ENCODE results near the gene SYVN1. TPM values are rescaled to one million over a fixed set of nuclear protein-coding genes. Genes with fewer than 3 reads are reported as not detected.

Gene SYVN1
- total RNA-seq, 1 experiment from 2014 or later, result 45.9 TPM

GRCh38 chr11:65113361-65113756 is 21.0 kb downstream of the SYVN1 start (continued):
- TF ChIP-seq REST (IDR thresholded peaks at IDR 0.05; ENCODE audit: low read depth), result no peak
- no peak for TF ChIP-seq EGR1 (IDR thresholded peaks at IDR 0.05; ENCODE audit: low read depth)
- no peak for TF ChIP-seq SIN3A (IDR thresholded peaks at IDR 0.05; ENCODE audit: low read depth)

DNA sequence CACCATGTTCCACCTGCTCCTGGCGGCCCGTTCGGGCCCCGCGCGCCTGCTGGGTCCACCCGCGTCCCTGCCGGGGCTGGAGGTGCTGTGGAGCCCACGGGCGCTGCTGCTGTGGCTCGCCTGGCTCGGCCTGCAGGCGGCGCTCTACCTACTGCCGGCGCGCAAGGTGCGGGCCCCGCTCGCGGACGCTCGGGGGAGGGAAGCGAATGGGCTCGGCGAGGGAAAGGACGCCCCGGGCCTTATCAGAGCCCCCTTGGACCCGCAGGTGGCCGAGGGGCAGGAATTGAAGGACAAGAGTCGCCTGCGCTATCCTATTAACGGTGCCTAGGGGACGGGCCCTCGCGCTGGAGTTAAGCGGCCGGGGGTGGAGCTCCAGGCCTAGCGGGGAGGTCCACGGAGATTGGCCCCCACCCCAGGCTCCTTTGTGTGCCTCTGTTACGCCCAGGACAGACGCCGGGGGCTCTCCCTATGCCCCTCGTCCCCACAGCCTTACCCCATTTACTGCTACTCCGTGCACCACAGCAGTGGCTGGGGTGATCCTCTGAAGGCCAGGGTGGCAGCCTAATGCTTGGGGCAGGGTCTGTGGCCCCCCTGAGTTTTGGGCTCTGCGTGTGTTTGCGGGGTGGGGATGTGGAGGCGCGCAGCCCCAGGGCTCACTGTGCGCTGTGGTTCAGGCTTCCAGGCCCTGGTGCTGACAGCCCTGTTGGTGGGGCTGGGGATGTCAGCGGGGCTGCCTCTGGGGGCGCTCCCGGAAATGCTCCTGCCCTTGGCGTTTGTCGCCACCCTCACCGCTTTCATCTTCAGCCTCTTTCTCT is 21.6 kb downstream of the SYVN1 start:
- Histone ChIP-seq H2AFZ (ENCODE audit: low read depth, low read length, poor library complexity, severe bottlenecking) (no peak overlapping the region), H3K4me2 (ENCODE audit: low read length) (peak overlapping the region; percentile 92), H3K79me2 (ENCODE audit: insufficient read depth, low read length) (peaks cover 21% of the 10 kb centered on the region), H3K27me3 (ENCODE audit: insufficient read depth, low read length) (no peaks in the 10 kb centered on the region), H3K9ac (ENCODE audit: low read length) (peak overlapping the region; percentile 68), H3K4me1 (ENCODE audit: control insufficient read depth in 1 of 2, insufficient read depth in 2 of 2, low read length in 2 of 2) (peaks cover 22 to 52% of the 10 kb centered on the region in 2 experiments), H3K27ac (ENCODE audit: low read depth, low read length) (peak overlapping the region; percentile 82), H3K9me2 (ENCODE audit: insufficient read depth) (no peaks in the 10 kb centered on the region), H3K4me3 (replicated peaks in 1 of 2; ENCODE audit: low read depth in 1 of 2, low read length in 2 of 2) (peak overlapping the region; percentile 66 to 76), H3K9me3 (ENCODE audit: control insufficient read depth in 1 of 2, insufficient read depth in 1 of 2, low read depth in 1 of 2, low read length in 2 of 2) (no peaks in the 10 kb centered on the region), H3K36me3 (ENCODE audit: control insufficient read depth in 1 of 2, insufficient read depth in 2 of 2, low read length in 2 of 2) (0 out of 4 replicates have a peak, but pooled peaks cover 0 to 10% of the 10 kb centered on the region in 2 experiments), H4K20me1 (ENCODE audit: insufficient read depth) (no peaks in the 10 kb centered on the region)
- ATAC-seq, result peak; percentile 56
- intact Hi-C loops (cut with micrococcal nuclease), result loop anchor here (5.0 to 10.0 kb wide), 2 partner anchors 70 to 198 kb away; partner anchors contain the start of genes ATG2A and CAPN1
- DNase-seq (ENCODE audit: low read depth, low spot score), result no peak
- POLR2A ChIA-PET, result interaction anchor here (1.3 to 3.7 kb wide), 10 partner anchors 9 to 194 kb away, joined by 3 to 21 read pairs (median 9); partner anchors contain the start of genes ARL2, CAPN1, FAU and MRPL49
- RAD21 ChIA-PET (ENCODE audit: low non-redundant PET in 1 of 2, low total read pairs in 2 of 2, uncharacterized antibody in 2 of 2, unreplicated experiment in 2 of 2), result no interaction called here
- no TSS peak for BruUV-seq (replicated peaks)
- CTCF ChIA-PET, result interaction anchor here (1.0 to 3.2 kb wide), 11 partner anchors 9 to 269 kb away, joined by 3 to 20 read pairs (median 4); partner anchors contain the start of genes ARL2, CAPN1, CDC42BPG and FAU
- no peak for TF ChIP-seq ZNF274 (IDR thresholded peaks at IDR 0.05; ENCODE audit: low read depth, low read length)
- TF ChIP-seq, protein P1, sequence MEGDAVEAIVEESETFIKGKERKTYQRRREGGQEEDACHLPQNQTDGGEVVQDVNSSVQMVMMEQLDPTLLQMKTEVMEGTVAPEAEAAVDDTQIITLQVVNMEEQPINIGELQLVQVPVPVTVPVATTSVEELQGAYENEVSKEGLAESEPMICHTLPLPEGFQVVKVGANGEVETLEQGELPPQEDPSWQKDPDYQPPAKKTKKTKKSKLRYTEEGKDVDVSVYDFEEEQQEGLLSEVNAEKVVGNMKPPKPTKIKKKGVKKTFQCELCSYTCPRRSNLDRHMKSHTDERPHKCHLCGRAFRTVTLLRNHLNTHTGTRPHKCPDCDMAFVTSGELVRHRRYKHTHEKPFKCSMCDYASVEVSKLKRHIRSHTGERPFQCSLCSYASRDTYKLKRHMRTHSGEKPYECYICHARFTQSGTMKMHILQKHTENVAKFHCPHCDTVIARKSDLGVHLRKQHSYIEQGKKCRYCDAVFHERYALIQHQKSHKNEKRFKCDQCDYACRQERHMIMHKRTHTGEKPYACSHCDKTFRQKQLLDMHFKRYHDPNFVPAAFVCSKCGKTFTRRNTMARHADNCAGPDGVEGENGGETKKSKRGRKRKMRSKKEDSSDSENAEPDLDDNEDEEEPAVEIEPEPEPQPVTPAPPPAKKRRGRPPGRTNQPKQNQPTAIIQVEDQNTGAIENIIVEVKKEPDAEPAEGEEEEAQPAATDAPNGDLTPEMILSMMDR (IDR thresholded peaks at IDR 0.05 in 2 of 3, conservative IDR thresholded peaks at IDR 0.05 in 1 of 3; ENCODE audit: borderline replicate concordance in 1 of 3, insufficient read depth in 1 of 3, low read depth in 2 of 3, low read length in 2 of 3), result peak in 2 of 3 experiments; percentile 90; a peak in 4 of 6 replicates
- no peak for TF ChIP-seq EZH2phosphoT487 (IDR thresholded peaks at IDR 0.05; ENCODE audit: borderline replicate concordance)
- no peak for TF ChIP-seq SRF (IDR thresholded peaks at IDR 0.05; ENCODE audit: low read depth)
- TF ChIP-seq, protein P2, sequence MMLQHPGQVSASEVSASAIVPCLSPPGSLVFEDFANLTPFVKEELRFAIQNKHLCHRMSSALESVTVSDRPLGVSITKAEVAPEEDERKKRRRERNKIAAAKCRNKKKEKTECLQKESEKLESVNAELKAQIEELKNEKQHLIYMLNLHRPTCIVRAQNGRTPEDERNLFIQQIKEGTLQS (IDR thresholded peaks at IDR 0.05), result no peak
- no peak for TF ChIP-seq SP1 (IDR thresholded peaks at IDR 0.05; ENCODE audit: low read depth)
- peak; percentile 55 for TF ChIP-seq POLR2AphosphoS5 (IDR thresholded peaks at IDR 0.05; ENCODE audit: low read depth, low read length)
- TF ChIP-seq CBX3 (IDR thresholded peaks at IDR 0.05; ENCODE audit: low read depth), result no peak
- TF ChIP-seq TCF7L2 (IDR thresholded peaks at IDR 0.05; ENCODE audit: borderline replicate concordance, extremely low read depth, insufficient read depth, insufficient read length), result peak; percentile 68
- 0 out of 2 replicates have a peak, but pooled peaks have one; percentile 35 for TF ChIP-seq ZFX (IDR thresholded peaks at IDR 0.05)
- no peak for TF ChIP-seq EGR1 (IDR thresholded peaks at IDR 0.05; ENCODE audit: low read depth)
- TF ChIP-seq YY1 (IDR thresholded peaks at IDR 0.05; ENCODE audit: extremely low read depth, insufficient replicate concordance, low read depth, low read length), result peak; percentile 53
